ENCODE data around the gene GBX1.

Gene GBX1

GRCh38 chr7:151207804-151208203, 40.3 kb upstream of the GBX1 start:
- DNase-seq (ENCODE audit: insufficient read length, low spot score) (no peak), FAIRE-seq (no peak)
- TF ChIP-seq PAX5 (IDR thresholded peaks at IDR 0.05; ENCODE audit: insufficient read depth, low read length, severe bottlenecking) (no peak), POU2F2 (IDR thresholded peaks at IDR 0.05; ENCODE audit: low read depth, low read length) (no peak)

GRCh38 chr7:151207315-151207714, 39.8 kb upstream of the GBX1 start:
- TF ChIP-seq PAX5 (IDR thresholded peaks at IDR 0.05; ENCODE audit: insufficient read depth, low read length, severe bottlenecking) (no peak), TAF1 (IDR thresholded peaks at IDR 0.05; ENCODE audit: low read depth, low read length) (no peak), POLR2A (IDR thresholded peaks at IDR 0.05; ENCODE audit: low read depth, low read length) (no peak), POLR2AphosphoS5 (IDR thresholded peaks at IDR 0.05; ENCODE audit: low read depth, low read length) (no peak), POU2F2 (IDR thresholded peaks at IDR 0.05; ENCODE audit: low read depth, low read length) (no peak), SPI1 (IDR thresholded peaks at IDR 0.05; ENCODE audit: low read depth, low read length) (no peak)
- no peak for DNase-seq (ENCODE audit: insufficient read length, low spot score)
- FAIRE-seq: no peak

GRCh38 chr7:151206914-151207313, 39.4 kb upstream of the GBX1 start:
- DNase-seq (ENCODE audit: insufficient read length, low spot score) (no peak), FAIRE-seq (no peak)
- no peak for TF ChIP-seq POLR2A (IDR thresholded peaks at IDR 0.05; ENCODE audit: low read depth, low read length)
- no peak for TF ChIP-seq SPI1 (IDR thresholded peaks at IDR 0.05; ENCODE audit: low read depth, low read length)
- no peak for TF ChIP-seq POLR2AphosphoS5 (IDR thresholded peaks at IDR 0.05; ENCODE audit: low read depth, low read length)
- no peak for TF ChIP-seq POU2F2 (IDR thresholded peaks at IDR 0.05; ENCODE audit: low read depth, low read length)
- no peak for TF ChIP-seq TAF1 (IDR thresholded peaks at IDR 0.05; ENCODE audit: low read depth, low read length)
- TF ChIP-seq PAX5 (IDR thresholded peaks at IDR 0.05; ENCODE audit: insufficient read depth, low read length, severe bottlenecking): no peak

- no peak for FAIRE-seq
- TF ChIP-seq POLR2A (IDR thresholded peaks at IDR 0.05; ENCODE audit: low read depth, low read length) (no peak), POLR2AphosphoS5 (IDR thresholded peaks at IDR 0.05; ENCODE audit: low read depth, low read length) (no peak), POU2F2 (IDR thresholded peaks at IDR 0.05; ENCODE audit: low read depth, low read length) (no peak), PAX5 (IDR thresholded peaks at IDR 0.05; ENCODE audit: insufficient read depth, low read length, severe bottlenecking) (no peak), TAF1 (IDR thresholded peaks at IDR 0.05; ENCODE audit: low read depth, low read length) (no peak), SPI1 (IDR thresholded peaks at IDR 0.05; ENCODE audit: low read depth, low read length) (no peak)
- no peak for DNase-seq (ENCODE audit: insufficient read length, low spot score)
Observed at GRCh38 chr7:151205730-151206129, 38.2 kb upstream of the GBX1 start.

GRCh38 chr7:151204383-151205032, 37.0 kb upstream of the GBX1 start:
- no peak for FAIRE-seq
- no peak for DNase-seq (ENCODE audit: insufficient read length, low spot score)
- TF ChIP-seq PAX5 (IDR thresholded peaks at IDR 0.05; ENCODE audit: insufficient read depth, low read length, severe bottlenecking): no peak
- no peak for TF ChIP-seq SPI1 (IDR thresholded peaks at IDR 0.05; ENCODE audit: low read depth, low read length)
- no peak for TF ChIP-seq POU2F2 (IDR thresholded peaks at IDR 0.05; ENCODE audit: low read depth, low read length)
- no peak for TF ChIP-seq TAF1 (IDR thresholded peaks at IDR 0.05; ENCODE audit: low read depth, low read length)
- no peak for TF ChIP-seq POLR2AphosphoS5 (IDR thresholded peaks at IDR 0.05; ENCODE audit: low read depth, low read length)
- TF ChIP-seq POLR2A (IDR thresholded peaks at IDR 0.05; ENCODE audit: low read depth, low read length): no peak

GRCh38 chr7:151202836-151203235, 35.3 kb upstream of the GBX1 start:
- TF ChIP-seq POLR2A (IDR thresholded peaks at IDR 0.05; ENCODE audit: low read depth, low read length): no peak
- no peak for TF ChIP-seq TAF1 (IDR thresholded peaks at IDR 0.05; ENCODE audit: low read depth, low read length)
- TF ChIP-seq SPI1 (IDR thresholded peaks at IDR 0.05; ENCODE audit: low read depth, low read length): no peak
- no peak for TF ChIP-seq PAX5 (IDR thresholded peaks at IDR 0.05; ENCODE audit: insufficient read depth, low read length, severe bottlenecking)
- DNase-seq (ENCODE audit: insufficient read length, low spot score) (no peak), FAIRE-seq (no peak)

- no peak for FAIRE-seq
Observed at GRCh38 chr7:151201751-151202150, 34.3 kb upstream of the GBX1 start.

GRCh38 chr7:151201344-151201743, 33.9 kb upstream of the GBX1 start:
- TF ChIP-seq SPI1 (IDR thresholded peaks at IDR 0.05; ENCODE audit: low read depth, low read length) (no peak), POLR2A (IDR thresholded peaks at IDR 0.05; ENCODE audit: low read depth, low read length) (no peak), POLR2AphosphoS5 (IDR thresholded peaks at IDR 0.05; ENCODE audit: low read depth, low read length) (no peak), TAF1 (IDR thresholded peaks at IDR 0.05; ENCODE audit: low read depth, low read length) (no peak), POU2F2 (IDR thresholded peaks at IDR 0.05; ENCODE audit: low read depth, low read length) (no peak), PAX5 (IDR thresholded peaks at IDR 0.05; ENCODE audit: insufficient read depth, low read length, severe bottlenecking) (no peak)
- FAIRE-seq (no peak), DNase-seq (ENCODE audit: insufficient read length, low spot score) (no peak)

More at GRCh38 chr7:151201751-151202150, 34.3 kb upstream of the GBX1 start:
- TF ChIP-seq PAX5 (IDR thresholded peaks at IDR 0.05; ENCODE audit: insufficient read depth, low read length, severe bottlenecking) (no peak), POU2F2 (IDR thresholded peaks at IDR 0.05; ENCODE audit: low read depth, low read length) (no peak), POLR2A (IDR thresholded peaks at IDR 0.05; ENCODE audit: low read depth, low read length) (no peak), SPI1 (IDR thresholded peaks at IDR 0.05; ENCODE audit: low read depth, low read length) (no peak), TAF1 (IDR thresholded peaks at IDR 0.05; ENCODE audit: low read depth, low read length) (no peak), POLR2AphosphoS5 (IDR thresholded peaks at IDR 0.05; ENCODE audit: low read depth, low read length) (no peak)
- no peak for DNase-seq (ENCODE audit: insufficient read length, low spot score)

- TF ChIP-seq PAX5 (IDR thresholded peaks at IDR 0.05; ENCODE audit: insufficient read depth, low read length, severe bottlenecking) (no peak), TAF1 (IDR thresholded peaks at IDR 0.05; ENCODE audit: low read depth, low read length) (no peak), POLR2AphosphoS5 (IDR thresholded peaks at IDR 0.05; ENCODE audit: low read depth, low read length) (no peak), SPI1 (IDR thresholded peaks at IDR 0.05; ENCODE audit: low read depth, low read length) (no peak), POU2F2 (IDR thresholded peaks at IDR 0.05; ENCODE audit: low read depth, low read length) (no peak), POLR2A (IDR thresholded peaks at IDR 0.05; ENCODE audit: low read depth, low read length) (no peak)
- FAIRE-seq (no peak), DNase-seq (ENCODE audit: insufficient read length, low spot score) (no peak)
Observed at GRCh38 chr7:151198945-151199848, 31.7 kb upstream of the GBX1 start.

Data from GM12891 (cell line).